Measurements from ENCODE around the gene GNL2. TPM values are rescaled to one million over a fixed set of nuclear protein-coding genes. Genes with fewer than 3 reads are reported as not detected.

Gene GNL2
- total and polyA plus RNA-seq, 9 of the 15 experiments (the other 6 are each of a cell fraction or from before 2014, with no cell fraction given) = 156 to 371 (median 263) TPM

DNA sequence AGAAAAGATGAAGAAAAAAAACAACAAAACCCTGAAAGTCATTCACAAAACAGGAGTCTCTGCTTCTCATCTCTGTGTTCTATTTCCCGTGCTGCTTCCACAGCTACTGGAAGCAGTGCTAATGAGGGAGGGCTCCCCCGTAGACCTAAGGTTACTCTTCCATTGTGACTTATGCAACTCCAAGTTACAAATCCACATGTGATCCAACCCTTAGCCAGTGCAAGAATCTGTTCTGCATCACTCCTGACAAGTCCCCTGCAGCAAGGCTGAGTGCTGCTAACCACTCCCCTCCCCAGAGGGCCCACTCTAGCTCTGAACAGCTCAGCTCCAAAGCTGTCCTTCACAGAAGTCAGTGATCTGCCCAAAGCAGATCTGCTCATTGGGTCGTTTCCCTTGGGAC is 28.7 kb downstream of the GNL2 start (continued):
- TF ChIP-seq YY1 (IDR thresholded peaks at IDR 0.05; ENCODE audit: borderline replicate concordance in 1 of 3, control insufficient read depth in 1 of 3, extremely low read depth in 1 of 3, insufficient read depth in 3 of 3, insufficient read length in 1 of 3, insufficient replicate concordance in 2 of 3, low read depth in 1 of 3, low read length in 2 of 3) (no peak), GTF2B (IDR thresholded peaks at IDR 0.05; ENCODE audit: extremely low read depth, insufficient read length) (no peak), ZNF561 (CRISPR knock-in tag; conservative IDR thresholded peaks at IDR 0.05) (no peak), ZNF830 (CRISPR knock-in tag; IDR thresholded peaks at IDR 0.05) (no peak), NFYB (IDR thresholded peaks at IDR 0.05; ENCODE audit: extremely low read depth, insufficient read length) (no peak), TCFL5 (CRISPR knock-in tag; conservative IDR thresholded peaks at IDR 0.05) (no peak), FOXA1 (IDR thresholded peaks at IDR 0.05; ENCODE audit: borderline replicate concordance) (no peak)
- TF ChIP-seq, protein P1, sequence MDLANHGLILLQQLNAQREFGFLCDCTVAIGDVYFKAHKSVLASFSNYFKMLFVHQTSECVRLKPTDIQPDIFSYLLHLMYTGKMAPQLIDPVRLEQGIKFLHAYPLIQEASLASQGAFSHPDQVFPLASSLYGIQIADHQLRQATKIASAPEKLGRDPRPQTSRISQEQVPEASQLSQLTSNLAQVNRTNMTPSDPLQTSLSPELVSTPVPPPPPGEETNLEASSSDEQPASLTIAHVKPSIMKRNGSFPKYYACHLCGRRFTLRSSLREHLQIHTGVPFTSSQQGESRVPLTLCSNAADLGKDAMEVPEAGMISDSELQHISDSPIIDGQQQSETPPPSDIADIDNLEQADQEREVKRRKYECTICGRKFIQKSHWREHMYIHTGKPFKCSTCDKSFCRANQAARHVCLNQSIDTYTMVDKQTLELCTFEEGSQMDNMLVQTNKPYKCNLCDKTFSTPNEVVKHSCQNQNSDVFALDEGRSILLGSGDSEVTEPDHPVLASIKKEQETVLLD (IDR thresholded peaks at IDR 0.05) = no peak

DNA sequence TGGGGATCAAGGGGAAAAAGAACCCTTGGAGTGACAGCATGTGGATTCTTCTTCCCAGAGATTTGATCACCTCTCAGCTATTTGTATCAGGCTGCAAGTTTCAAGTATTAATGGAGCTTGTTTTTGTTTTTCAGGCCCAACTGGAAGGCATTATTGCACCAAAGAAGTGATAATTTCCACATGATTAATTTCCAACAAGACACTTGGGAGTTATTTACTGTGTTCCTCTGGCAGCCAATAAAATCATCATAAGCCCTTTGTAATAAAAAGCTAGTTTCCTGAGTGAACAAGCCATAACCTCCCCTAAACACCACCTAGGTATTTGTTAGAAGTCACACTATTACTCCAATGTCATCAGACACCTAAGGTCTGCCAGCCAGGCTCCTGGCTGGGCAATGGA is 30.8 kb downstream of the GNL2 start:
- H2AFZ ChIP-seq (ENCODE audit: low read depth, low read length) = no peak overlapping the region
- in situ Hi-C loops (cut with MboI) = no loop called here
- peaks cover 71% of the 10 kb centered on the region for H3K36me3 ChIP-seq (ENCODE audit: control insufficient read depth, insufficient read depth, low read length)
- no peaks in the 10 kb centered on the region for H3K9me3 ChIP-seq (replicated peaks; ENCODE audit: control insufficient read depth, insufficient read depth, low read depth, low read length)
- peaks cover 7% of the 10 kb centered on the region for H3K9me1 ChIP-seq (ENCODE audit: control insufficient read depth, insufficient read depth, low read length)
- CTCF ChIA-PET (ENCODE audit: low intra/inter-chr PET ratio) = no interaction called here
- H3K4me1 ChIP-seq (replicated peaks in 1 of 2; ENCODE audit: control insufficient read depth in 2 of 2, insufficient read depth in 2 of 2, low read length in 2 of 2) = peaks cover 39 to 41% of the 10 kb centered on the region in 2 experiments; a peak in 4 of 5 replicates
- 0 out of 2 replicates have a peak, but pooled peaks cover 4% of the 10 kb centered on the region for H4K20me1 ChIP-seq (replicated peaks; ENCODE audit: control insufficient read depth, insufficient read depth, low read length)
- no peak for DNase-seq (ENCODE audit: extremely low read depth in 1 of 4, low spot score in 3 of 4)
- no TSS peak for BruUV-seq (replicated peaks)
- no peak overlapping the region for H3K9ac ChIP-seq (ENCODE audit: insufficient read depth in 1 of 2, low read depth in 2 of 2, low read length in 2 of 2)
- POLR2A ChIA-PET = interaction anchor here (0.6 to 1.5 kb wide), 3 partner anchors 8 to 126 kb away, joined by 3 read pairs; partner anchors contain the start of gene DNALI1
- no peak overlapping the region for H3K4me3 ChIP-seq
- FAIRE-seq = no peak
- no peaks in the 10 kb centered on the region for H3K27me3 ChIP-seq (ENCODE audit: control insufficient read depth in 2 of 2, insufficient read depth in 2 of 2, low read length in 2 of 2)
- ATAC-seq = no peak
- intact Hi-C loops (cut with micrococcal nuclease) = loop anchor here (5.0 kb wide), 1 partner anchor 117 kb away; no protein-coding TSS in a partner anchor
- peak overlapping the region; percentile 18; the same call in 1 of the 3 replicates for H3K27ac ChIP-seq (ENCODE audit: extremely low read depth, low read depth, low read length)
- no peak overlapping the region for H3K4me2 ChIP-seq (ENCODE audit: insufficient read depth, low read length)
- H3K79me2 ChIP-seq (ENCODE audit: control insufficient read depth, insufficient read depth, low read length) = no peaks in the 10 kb centered on the region
- no peak for TF ChIP-seq PHB (CRISPR knock-in tag; IDR thresholded peaks at IDR 0.05)
- no peak for TF ChIP-seq ZNF589 (CRISPR knock-in tag; IDR thresholded peaks at IDR 0.05; ENCODE audit: low read depth)
- TF ChIP-seq SMARCC2 (IDR thresholded peaks at IDR 0.05; ENCODE audit: low read depth) = no peak
- no peak for TF ChIP-seq ZNF23 (CRISPR knock-in tag; IDR thresholded peaks at IDR 0.05)
- TF ChIP-seq TEAD1 (CRISPR knock-in tag; IDR thresholded peaks at IDR 0.05) = no peak
- TF ChIP-seq ZNF584 (CRISPR knock-in tag; IDR thresholded peaks at IDR 0.05; ENCODE audit: low read depth) = no peak
- TF ChIP-seq, protein P2, sequence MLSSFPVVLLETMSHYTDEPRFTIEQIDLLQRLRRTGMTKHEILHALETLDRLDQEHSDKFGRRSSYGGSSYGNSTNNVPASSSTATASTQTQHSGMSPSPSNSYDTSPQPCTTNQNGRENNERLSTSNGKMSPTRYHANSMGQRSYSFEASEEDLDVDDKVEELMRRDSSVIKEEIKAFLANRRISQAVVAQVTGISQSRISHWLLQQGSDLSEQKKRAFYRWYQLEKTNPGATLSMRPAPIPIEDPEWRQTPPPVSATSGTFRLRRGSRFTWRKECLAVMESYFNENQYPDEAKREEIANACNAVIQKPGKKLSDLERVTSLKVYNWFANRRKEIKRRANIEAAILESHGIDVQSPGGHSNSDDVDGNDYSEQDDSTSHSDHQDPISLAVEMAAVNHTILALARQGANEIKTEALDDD (IDR thresholded peaks at IDR 0.05) = no peak
- no peak for TF ChIP-seq TFAM (CRISPR knock-in tag; conservative IDR thresholded peaks at IDR 0.05)
- TF ChIP-seq CBX2 (IDR thresholded peaks at IDR 0.05; ENCODE audit: insufficient read depth, low read length, poor library complexity, severe bottlenecking) = no peak
- no peak for TF ChIP-seq CREB1 (IDR thresholded peaks at IDR 0.05)
- no peak for TF ChIP-seq CREB1 (CRISPR knock-in tag; IDR thresholded peaks at IDR 0.05)
- no peak for TF ChIP-seq ZNF75A (CRISPR knock-in tag; IDR thresholded peaks at IDR 0.05)
